ENCODE data around the gene GPR137.

The GPR137 gene

DNA sequence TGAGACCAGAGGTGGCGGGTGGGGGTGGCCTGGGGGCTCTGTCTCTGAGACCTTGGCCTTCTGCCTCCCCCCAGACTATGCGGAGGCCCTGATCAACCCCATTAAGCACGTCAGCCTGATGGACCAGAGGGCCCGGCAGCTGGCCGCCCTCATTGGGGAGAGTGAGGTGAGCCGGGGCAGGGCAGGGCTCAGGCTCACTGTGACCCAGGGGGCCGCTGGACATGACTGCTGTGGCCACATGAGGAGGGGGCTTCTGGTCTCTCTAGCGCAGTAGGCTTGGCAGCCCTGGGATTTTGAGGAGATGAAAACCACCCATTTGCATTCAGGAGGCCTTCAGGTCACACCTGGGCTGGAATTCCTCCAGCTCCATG is 21.7 kb upstream of the GPR137 start:
- DNase-seq (ENCODE audit: low spot score), result no peak

DNA sequence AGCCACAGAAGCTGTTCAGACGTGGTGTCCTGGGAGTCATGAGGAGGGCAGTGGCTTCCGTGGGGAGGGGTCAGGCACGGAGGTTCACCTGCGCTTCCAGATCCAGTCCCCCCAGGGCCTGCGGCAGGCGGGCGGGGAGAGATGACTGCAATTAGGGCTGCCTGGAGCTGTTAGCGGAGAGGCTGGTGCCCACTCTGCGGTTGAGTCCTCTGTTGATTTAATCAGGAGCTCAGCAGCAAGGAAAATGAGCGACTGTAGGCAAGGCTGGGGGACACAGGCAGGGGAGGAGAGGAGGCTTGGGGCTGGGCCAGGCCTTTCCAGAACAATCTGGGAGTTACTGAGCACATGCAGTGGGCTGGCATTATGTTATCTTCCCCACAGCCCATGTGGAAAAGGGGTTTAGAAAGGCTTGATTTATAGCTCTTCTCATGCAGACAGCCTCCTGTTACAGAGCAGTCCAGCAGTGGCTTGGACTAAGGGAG is 21.2 kb upstream of the GPR137 start:
- DNase-seq (ENCODE audit: low spot score), result no peak

DNA sequence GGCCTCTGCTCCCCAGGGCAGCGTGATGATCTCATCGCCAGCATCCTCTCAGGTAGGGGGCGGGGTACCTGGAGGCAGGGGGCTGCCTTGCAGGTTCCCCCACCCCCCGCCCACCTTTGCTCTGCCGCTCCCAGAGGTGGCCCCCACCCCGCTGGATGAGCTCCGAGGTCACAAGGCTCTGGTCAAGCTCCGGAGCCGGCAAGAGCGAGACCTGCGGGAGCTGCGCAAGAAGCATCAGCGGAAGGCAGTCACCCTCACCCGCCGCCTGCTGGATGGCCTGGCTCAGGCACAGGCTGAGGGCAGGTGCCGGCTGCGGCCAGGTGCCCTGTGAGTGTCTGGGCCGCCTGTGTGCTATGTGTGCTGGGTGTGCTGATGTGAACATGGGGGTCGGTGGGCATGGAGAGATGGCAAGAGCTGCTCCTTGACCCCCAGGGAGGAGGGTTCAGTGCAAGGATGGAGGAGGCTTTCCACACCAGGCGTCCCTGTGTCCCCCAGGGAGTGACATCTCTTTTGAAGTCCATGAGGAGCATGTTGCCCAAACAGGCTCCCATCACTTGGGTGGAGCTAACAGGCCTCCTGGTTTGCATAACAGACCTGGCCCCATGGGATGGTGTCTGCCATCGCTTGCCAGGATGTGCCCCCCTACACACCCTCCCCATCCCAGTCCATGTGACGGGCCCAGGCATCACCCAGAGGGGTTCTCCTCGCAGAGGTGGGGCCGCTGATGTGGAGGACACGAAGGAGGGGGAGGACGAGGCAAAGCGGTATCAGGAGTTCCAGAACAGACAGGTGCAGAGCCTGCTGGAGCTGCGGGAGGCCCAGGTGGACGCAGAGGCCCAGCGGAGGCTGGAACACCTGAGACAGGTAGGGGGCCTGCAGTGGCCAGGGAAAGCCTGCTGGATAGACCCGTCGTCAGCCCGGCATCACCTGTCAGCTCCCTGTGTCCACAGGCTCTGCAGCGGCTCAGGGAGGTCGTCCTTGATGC is 20.2 kb upstream of the GPR137 start:
- no peak for DNase-seq (ENCODE audit: low spot score)

DNA sequence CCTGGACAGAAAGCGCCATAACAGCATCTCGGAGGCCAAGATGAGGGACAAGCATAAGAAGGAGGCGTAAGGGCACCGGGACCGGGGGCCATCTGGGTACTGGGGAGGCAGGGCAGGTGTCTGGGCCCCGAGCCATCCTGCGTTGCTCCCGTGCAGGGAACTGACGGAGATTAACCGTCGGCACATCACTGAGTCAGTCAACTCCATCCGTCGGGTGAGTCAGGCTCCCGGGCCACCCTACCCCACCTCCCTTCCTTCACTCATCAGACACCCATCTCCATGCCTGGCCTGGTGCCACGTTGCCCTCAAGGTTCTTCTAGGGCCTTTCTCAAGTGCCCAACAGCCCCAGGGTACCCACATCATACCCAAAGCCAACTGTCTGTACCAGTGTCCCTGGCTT is 19.3 kb upstream of the GPR137 start:
- no peak for DNase-seq (ENCODE audit: low spot score)

DNA sequence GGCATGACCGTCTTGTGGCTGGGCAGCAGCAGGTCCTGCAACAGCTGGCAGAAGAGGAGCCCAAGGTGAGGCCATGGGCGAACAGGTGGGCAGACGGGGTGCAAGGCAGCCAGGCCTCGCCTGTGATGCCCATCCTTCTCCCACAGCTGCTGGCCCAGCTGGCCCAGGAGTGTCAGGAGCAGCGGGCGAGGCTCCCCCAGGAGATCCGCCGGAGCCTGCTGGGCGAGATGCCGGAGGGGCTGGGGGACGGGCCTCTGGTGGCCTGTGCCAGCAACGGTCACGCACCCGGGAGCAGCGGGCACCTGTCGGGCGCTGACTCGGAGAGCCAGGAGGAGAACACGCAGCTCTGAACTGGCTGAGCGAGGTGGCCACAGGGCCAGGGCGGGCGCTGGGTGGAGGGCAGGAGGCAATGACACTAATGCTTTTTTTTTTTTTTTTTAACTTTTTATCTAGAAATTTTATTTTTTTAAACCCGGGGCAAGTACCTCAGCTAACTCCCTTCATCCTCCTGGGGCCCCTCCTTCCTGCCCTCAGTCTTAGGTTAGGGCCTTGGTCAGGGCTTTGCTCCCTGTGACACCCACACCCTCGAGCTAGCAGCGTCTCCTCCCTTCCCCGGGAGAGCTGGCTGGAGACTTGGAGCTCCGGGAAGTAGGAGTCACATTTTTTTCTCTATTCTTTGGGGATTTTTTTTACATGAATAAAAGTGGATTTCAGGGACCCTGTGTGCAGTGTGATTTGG is 18.3 kb upstream of the GPR137 start:
- no peak for DNase-seq (ENCODE audit: low spot score)

DNA sequence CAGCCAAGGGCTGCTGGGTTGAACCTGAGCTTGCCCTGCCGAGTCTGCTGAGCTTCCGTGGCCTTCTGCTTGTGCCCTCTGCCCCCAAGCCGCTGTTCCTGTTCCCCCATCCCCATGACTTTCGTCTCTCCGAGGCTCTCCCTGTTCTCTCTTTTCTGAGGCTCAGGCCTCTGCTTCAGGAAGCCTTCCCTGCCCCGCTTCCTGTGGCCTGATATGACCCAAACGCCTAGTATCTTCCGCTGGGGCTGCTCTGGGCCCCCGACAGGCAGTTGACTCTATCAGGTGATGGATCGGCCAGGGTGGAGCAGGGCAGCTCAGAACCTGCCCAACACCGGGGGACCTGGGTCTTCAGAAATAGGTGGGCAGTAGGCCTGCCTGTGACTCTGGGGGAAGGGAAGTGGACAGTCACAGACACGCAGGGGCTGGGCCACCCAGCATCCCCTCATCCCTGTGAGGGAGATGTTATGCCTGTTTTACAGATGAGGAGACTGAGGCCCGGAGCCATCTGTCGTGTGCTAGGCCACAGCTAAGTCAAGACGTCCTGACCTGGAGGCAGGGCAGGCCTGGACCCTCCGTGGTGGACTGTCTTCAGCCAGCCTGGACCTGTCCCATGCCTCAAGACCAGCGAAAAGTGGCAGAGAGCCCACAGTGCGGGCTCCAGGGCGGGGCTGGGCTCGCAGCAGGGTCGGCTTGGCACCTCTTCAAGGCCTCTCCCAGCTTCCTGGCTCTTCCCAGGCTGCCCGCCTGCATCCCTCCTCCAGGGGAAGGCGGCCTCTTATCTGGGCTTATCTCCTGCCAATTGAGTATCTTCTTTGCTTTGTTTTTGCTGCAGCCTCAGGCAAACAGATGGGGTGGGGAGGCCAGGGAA is 17.4 kb upstream of the GPR137 start:
- no peak for DNase-seq (ENCODE audit: low spot score)

DNA sequence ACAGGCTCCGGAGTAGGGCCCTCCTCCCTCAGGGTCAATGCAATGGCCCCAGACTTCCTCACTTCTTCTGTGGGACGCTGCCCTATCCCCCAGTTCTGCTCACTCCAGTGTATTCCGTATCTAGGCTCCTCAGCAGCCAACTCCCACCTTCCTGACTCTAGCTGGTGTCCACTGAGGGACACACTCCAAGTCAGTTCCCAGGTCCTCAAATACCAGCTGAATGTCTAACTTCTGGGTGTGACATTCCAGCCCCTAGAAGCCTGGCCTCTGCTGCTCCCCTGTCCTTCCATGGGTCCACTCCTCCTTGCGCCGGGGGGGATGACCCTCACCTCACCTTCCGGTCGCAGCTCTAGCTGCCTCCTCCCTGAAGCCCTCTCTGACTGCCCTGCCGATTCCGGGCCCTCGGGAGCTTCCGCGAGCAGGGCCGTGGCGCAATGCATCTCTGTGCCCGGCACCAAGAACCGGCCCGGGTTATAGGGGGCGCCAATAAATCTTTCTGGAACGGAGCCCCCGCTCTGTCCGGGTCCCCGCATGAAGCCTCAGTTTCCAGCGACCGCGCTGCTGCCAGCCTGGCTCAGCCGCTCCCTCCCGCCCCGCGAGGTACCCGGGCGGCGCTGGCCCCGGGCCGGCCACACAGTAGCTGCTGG is 16.6 kb upstream of the GPR137 start:
- no peak for DNase-seq (ENCODE audit: low spot score)

DNA sequence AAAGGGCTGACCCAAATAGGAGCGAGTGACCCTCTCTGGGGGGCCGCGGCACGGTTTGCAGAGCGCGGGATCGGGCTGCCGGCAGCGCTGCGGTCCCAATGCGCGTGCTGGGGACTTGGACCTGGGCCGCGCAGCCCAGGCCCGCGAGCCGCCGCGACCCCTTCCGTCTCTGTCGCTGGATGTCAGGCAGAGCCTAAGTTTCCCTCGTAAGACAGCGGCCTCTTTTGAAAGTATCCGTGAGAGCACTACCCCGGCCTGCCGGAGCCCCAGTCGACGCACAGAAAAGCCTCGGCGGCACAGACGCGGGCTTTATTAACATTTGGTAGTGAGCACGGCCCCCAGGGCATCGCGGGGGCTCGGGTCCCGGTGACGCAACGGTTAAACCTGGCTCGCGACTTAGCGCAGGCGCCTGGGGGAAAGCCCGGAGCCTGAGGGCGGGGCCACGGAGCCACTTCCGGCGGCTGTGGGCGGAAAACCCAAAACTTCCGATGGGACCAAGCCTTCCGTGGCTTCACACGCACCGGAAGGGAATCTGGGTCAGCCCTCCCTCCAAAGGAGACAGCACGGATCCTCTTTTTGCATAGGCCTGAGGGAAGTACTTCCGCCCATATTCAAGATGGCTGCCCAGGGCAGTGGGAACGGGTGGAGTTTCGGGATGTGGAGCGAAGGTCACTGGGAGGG is 16.0 kb upstream of the GPR137 start:
- peak; percentile 82 for DNase-seq (ENCODE audit: low spot score)

DNA sequence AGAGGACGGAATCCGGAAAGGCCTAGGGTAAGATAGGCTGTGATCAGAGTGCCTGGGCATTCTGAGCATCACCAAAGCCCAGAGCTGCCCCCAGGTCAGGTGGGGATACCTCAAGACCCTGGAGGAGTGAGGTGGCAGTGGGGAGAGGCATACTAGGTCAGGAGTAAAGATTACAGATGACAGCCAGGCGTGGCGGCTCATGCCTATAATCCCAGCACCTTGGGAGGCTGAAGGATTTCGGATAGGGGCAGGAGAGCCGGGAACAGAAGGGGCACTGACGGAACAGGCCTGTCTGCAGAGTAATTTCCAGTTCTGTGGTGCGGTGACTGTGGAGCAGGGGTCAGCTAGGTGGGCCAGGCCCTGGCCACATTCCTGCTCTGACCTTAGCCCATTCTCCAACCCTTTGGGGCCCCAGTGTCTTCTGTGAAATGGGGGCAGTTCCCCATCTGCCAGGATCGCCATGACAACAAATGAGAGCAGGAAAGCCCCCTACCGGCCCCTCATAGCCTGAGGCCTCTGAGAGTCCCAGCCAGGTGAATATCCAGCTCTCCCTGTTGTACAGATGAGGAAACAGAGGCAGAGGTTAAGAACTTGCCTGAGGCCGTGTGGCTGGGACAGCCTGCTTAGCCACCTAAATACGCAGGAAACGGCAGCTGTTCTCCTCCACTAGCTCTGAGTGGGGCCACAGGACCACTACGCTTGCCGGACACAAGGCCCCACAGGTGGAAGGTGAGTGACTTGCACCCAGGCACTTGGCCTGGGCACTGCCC is 10.4 kb upstream of the GPR137 start:
- no peak for DNase-seq (ENCODE audit: low spot score)

DNA sequence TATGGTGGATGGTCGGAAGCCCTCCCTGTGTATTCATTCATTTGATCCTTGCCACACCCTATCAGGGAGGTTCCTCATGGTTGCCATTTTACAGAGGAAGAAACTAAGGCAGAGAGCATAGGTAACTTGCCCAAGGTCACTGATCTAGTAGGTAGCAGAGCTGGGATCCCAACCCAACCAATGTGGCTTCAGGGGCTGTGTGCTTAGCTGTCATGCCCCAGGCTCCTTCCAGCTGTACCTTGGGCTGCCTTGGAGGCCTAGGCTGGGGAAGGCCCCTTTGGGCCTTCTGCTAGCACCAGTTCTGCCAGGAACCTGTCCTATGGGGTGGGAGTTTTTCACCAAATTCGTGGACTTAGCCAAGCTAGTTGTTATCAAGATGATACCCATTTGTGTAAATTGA is 9.8 kb upstream of the GPR137 start:
- no peak for DNase-seq (ENCODE audit: low spot score)

DNA sequence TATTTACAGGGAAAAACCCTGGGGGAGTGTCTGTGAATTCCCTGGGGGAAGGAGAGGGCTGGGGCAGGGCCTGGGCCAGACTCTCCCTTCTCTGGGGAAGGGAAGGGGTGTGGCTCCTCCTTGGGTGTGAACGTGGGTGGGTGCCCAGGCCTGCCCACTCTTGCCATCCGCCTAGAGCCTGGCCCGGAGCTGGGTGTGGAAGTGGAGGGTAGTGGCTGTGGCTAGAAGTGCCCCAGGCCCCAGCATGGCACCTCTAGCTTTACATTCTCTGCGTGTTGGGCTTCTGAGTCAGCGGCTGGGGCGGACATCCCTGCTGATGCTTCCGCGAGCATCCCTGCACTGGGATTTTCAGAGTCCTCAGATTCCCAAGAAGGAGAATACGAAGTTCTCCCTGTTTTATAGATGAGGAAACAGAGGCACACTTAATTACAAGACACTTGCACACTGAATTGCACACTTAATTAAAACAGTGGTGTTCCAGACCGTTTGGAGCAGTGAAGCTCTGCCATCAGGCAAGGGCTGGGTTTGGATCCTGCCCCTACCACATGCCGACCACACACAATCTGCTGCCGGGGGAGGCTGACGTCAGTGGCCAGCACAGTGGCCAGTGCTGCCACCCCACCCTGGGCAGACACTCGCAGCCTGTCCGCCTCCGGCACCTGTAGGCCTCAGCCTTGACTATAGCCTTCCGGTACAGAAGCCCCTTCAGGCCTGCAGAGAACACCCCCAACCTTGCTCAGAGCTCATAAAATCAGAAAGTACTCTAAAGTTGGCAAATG is 8.8 kb upstream of the GPR137 start:
- no peak for DNase-seq (ENCODE audit: low spot score)

DNA sequence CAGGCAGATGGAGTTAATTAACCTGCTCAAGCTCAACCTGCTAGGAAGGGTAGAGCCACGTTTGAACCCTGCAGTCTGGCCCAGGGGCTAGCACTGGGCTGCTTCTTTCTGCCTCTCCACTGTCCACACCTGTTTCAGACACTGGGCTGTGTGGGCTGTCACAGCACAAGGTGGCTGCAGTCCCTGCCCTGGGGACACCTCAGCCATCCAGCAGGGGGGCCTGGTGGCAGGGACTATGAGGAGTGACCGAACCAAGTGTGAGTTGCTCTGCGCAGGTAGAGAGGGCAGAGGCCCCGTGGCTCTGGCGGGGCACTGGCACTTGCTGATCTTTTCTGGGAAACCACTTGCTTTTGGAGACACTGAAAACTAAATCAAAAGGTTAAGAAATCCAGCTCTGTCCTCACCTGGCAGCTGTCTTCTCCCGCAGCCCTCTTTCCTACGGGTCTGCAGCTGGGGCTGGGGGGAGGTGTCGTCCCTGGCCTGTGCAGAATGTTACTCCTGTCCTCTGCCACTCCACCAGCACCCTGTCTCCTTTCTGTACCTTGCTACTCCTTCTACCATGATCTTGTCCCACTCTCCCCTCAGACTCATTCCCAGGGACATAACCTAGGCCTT is 7.0 kb upstream of the GPR137 start:
- no peak for DNase-seq (ENCODE audit: low spot score)

DNA sequence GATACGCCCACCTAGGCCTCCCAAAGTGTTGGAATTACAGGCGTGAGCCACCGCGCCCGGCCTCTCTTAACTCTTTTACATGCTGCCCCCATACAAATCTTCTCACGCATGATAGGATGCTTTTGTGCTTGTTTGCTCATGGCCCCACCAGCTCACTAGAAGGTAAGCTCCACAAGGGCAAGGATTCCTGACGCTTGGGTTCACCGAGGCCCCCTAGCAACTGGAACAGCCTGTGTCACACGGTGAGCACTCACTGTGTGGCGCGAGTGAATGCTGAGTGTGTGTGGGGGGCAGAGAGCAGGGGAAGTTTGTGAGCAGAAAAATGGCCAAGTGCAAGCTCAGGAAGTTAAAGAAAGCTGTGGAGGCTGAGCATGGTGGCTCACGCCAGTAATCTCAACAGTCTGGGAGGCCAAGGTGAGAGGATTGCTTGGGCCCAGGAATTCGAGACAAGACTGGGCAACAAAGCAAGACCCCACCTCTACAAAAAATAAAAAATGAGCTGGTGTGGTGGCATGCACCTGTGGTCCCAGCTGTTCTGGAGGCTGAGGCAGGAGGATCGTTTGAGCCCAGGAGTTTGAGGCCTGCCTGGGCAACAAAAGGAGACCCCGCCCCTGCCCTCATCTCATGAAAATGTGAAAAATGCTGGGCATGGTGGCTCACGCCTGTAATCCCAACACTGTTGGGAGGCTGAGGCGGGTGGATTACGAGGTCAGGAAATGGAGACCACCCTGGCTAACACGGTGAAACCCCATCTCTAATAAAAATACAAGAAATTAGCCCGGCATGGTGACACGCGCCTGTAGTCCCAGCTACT is 3.5 kb upstream of the GPR137 start:
- no peak for DNase-seq (ENCODE audit: low spot score)

DNA sequence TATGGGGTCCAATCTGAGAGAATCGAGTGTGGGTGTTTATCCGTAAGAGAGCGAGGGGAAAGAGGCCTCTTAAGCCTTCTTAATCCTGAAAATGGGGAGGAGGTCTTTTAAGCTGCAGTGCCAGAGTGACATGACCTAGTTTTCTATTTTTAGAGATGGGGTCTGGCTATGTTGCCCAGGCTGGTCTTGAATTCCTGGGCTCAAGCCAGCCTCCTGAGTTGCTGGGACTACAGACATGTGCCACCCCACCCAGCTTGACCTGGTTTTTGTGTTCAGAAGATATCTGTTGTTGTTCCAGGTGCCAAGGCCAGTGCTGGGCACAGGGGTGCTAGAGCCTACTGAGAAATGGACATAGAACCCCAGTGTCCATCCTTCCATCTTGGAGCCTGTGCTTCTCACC is 2.6 kb upstream of the GPR137 start:
- DNase-seq (ENCODE audit: low spot score), result no peak

DNA sequence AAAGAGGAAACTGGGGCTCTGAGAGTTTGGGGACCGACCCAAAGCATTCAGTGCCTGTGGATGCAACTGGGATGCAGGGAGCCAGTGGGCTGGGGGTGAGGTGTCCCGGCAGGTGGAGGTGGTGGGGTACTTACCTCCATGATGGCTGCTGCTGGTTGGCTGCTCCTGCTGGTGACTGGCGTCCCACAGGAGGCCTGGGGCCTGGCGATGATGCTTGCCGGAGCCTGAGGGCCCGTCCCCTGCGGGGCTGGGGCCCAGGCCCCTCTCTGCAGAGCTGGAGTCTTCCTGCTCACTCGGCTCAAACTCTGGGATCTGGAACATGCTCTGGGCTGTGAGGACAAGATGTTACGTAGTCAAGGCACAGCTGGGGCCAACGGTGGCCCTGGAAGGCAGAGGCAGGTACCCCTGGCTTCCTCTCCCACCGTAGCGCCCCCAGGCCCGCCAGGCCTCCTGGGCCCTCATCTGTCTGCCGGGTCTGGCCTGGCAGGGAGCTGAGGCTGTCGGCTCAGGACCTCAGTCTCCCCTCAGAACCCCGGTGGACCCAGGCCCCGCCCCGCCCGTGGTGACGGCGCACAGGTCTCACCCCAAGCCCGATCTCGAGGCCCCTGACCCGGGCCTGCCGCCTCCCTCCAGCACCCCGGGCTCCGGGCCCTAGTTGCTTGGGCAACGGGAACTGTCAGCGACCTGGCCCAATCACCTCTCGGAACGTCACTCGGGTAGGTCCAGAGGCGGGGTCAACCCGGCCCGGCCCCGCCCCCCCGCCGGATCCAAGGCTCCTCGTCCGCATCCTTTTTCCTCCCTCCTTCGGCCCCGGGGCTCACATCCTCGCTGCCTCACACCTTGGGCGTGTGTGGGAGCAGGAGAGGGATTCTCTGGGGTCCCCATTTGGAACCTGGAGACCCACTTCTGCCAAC is 1.3 kb upstream of the GPR137 start, which contains the start of gene BAD:
BAD (minus strand) TSS at position 618 of the 914 bp plus-strand sequence; CDS start at position 321, 297 bp downstream.
- peak; percentile 99 for DNase-seq (ENCODE audit: low spot score)

DNA sequence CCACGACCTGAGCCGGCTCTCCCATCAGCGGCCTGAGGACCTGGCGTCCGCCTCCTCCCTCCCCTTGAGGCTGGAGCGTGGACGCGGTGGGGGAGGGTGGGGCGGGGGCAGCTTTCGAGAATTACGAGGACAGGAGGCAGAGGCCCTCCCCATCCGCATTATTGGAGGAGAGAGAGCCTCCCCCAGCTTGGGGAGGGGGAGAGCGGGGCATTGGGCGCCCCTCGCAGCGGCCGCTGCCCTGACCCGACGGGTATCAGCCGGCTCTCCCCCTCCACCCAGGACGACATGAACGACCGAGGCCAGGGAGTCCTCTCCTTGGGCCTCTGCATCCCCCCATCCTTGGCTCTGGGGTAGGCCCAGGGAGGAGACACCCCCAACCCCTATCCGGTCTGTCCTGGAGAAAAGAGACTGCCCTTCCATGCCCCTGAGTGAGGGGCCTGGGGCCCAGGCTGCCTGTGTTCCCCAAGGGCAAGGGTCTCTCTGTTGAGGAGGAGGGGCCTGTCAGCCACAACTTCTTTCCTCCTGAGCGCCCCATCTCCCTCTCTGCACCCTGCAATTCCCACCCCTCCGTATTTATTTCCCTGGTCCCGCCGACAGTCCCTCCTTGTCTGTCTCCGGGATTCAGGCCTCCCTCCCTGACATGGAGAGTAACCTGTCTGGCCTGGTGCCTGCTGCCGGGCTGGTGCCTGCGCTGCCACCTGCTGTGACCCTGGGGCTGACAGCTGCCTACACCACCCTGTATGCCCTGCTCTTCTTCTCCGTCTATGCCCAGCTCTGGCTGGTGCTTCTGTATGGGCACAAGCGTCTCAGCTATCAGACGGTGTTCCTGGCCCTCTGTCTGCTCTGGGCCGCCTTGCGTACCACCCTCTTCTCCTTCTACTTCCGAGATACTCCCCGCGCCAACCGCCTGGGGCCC is 495 bp downstream of the GPR137 start:
- no peak for DNase-seq (ENCODE audit: low spot score)
